Astrocyte of the spinal cord (primary cell): Measurements from ENCODE around the gene CDK6.

ENCODE experiments used
- DNase-seq: peaks from one replicate; pipeline ENCODE4 v3.0.0; 2011; ENCODE audit warnings: low read depth, low spot score
- H3K4me3 ChIP-seq: 2 replicates; pipeline ENCODE4 v1.5.1; 2011; ENCODE audit warnings: low read depth, mild to moderate bottlenecking, low read length, moderate library complexity
- CTCF ChIP-seq: IDR thresholded peaks from 2 replicates; pipeline ENCODE4 v1.5.1; 2012; ENCODE audit warnings: low read depth, mild to moderate bottlenecking, low read length, inconsistent platforms
- in situ Hi-C: cut with HindIII; loops from 2 replicates; pipeline ENCODE4 v1.10.0; 2017; ENCODE audit warnings: low sequenced_read_pairs

Gene CDK6

DNA sequence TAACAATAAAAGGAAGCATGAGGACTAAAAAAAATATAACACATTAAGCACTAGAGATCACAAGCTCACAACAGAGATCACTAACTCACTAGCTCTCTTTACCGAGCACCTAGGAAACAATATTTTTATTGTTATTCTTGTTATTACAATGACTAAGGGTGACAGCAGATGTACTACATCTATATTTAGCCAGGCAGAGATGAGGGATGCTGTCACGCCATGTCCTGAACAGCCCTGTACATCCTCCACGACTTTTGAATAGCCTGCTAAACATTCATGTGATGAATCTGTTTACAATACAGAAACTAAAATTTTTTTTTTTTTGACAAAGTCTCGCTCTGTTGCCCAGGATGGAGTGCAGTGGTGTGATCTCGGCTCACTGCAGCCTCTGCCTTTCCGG, 268.9 kb downstream of the CDK6 start:
- peak; percentile 52 for DNase-seq
- H3K4me3 ChIP-seq, result no peak overlapping the region
- in situ Hi-C loops, result no loop called here
- TF ChIP-seq CTCF, result no peak

DNA sequence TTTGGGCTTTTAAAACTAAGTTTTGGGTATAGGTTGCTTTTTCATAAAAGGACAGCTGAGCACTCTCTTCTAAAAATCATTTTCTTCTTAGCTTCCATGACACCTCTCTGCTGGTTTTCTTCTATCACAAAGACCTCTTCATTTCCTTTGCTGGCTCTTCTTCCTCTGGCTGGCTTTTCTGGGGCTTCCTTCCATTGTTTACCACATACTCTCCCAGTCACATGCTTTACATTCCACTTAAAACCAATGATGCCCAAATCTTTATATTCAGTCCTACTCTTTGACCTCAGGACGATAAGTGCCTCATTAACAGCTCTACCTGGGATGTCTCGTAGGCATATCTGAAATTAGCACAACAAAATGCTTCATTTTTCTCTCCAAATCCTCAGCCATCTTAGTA, 273.0 kb downstream of the CDK6 start:
- in situ Hi-C loops, result no loop called here
- no peak overlapping the region for H3K4me3 ChIP-seq
- DNase-seq, result no peak
- no peak for TF ChIP-seq CTCF

GRCh38 chr7:92560602-92561001, 275.8 kb downstream of the CDK6 start:
- TF ChIP-seq CTCF, result no peak
- in situ Hi-C loops, result no loop called here

DNA sequence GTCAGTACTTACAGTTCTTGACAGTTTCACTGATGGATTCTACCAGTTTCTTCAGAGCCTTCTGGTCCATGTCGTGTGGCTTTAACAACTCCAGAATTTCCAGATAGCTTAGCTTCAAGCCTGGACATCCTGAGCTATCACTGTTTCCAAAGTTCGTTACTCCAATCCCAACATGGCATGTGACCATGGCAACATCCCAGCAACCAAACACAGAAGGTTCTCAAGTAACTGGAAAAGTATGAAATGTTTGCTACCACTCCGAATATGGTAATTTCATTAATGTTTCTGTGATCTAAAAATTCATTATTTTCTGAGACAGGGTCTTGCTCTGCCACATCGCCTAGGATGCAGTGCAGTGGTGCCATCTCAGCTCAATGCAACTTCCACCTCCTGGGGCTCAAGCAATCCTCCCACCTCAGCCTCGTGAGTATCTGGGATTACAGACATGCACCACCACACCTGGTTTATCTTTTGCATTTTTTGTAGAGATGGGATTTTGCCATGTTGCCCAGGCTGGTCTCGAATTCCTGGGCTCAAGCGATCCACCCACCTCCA, 278.5 kb downstream of the CDK6 start:
- in situ Hi-C loops, result no loop called here
- TF ChIP-seq CTCF, result no peak
- H3K4me3 ChIP-seq, result no peak overlapping the region
- DNase-seq, result no peak

More at GRCh38 chr7:92560602-92561001, 275.8 kb downstream of the CDK6 start:
- no peak for DNase-seq
- H3K4me3 ChIP-seq, result no peak overlapping the region

GRCh38 chr7:92557249-92557648, 279.1 kb downstream of the CDK6 start:
- no peak for TF ChIP-seq CTCF
- no peak for DNase-seq
- in situ Hi-C loops, result no loop called here
- H3K4me3 ChIP-seq, result no peak overlapping the region
